NCI-H526 treated with DMSO at 0.1 percent for 48 hours (cell line): Measurements from ENCODE around the gene GPX6.
"Not testable (repeated sequence)": the region's sequence is repeated elsewhere in the genome, so short reads cannot be mapped to it uniquely, and the experiment has no call there.

Source experiments
- DNase-seq: peaks from one replicate; lab custom pipeline; 2025; lab: John Stamatoyannopoulos, UW

GPX6 gene, protein sequence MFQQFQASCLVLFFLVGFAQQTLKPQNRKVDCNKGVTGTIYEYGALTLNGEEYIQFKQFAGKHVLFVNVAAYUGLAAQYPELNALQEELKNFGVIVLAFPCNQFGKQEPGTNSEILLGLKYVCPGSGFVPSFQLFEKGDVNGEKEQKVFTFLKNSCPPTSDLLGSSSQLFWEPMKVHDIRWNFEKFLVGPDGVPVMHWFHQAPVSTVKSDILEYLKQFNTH

DNA sequence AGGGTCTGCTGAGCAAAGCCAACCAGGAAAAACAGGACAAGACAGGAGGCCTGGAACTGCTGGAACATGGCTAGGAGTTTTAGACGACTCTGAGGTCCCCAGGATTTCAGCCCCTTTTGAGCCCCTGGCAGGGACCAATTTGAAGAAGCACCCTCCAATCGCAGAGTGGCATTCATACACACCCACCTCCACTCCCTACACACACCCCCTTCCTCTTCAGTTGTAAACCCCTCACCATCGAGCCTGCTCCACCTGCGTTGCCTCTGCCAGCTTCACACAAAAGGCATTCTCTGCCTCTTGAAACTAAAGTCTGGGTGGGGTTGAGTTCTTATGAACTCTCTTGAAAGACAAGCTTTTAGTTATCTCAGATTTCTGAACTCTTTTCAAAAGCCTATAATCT, at the start of gene GPX6:
Gene GPX6, minus strand, starts transcription at position 118 of the 400 bp plus-strand sequence. Its CDS starts 50 bp downstream, at position 68.
- DNase-seq: no peak

DNA sequence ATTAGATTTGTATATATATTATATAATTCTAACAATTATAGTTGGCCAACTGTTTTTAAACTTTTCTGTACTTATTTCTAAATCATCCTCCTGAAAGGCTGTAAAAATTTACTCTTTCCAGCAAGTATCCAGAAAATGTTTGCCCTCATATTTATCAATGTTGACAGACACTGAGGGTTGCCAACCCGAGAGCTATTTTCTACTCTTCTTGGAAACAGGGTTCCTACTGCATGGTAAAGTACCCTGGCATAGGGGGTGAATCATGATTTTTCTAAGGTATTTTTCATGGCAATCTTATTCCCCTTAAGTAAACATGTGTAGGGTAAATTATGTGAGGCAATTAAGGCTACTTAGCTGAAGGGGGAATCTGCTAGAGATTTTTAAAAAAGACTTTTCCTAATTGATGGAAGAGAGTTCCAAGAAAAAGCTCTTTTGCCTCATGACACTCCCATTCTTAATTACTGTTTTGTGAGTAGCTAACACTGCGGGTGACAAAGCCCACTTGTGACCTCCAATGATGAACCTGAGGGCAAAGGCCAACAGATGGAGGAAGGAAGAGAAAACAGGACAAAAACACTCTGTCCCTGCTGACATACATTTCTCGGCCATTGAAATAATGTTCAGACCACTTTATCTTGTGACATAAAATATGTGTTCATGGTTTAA, 48.0 kb upstream of the GPX6 start:
- DNase-seq: no peak

DNA sequence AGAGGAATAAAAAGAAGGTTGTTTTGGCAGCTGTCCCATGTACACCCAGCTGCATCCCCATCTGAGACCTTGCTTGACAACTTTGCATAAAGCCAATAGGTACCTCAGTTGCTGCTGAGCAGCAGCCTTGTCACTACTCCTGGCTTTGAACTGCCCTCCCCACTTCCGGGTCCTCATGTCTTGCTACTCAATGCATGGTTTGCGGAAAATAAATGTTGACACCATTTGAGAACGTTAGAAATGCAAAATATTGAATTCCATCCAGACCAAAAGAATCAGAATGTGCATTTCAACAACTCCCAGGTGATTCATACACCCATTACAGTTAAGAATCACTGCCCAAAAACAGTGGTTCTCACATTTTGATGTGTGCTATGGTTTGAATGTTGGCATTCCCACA, 43.0 kb upstream of the GPX6 start:
- DNase-seq: no peak

DNA sequence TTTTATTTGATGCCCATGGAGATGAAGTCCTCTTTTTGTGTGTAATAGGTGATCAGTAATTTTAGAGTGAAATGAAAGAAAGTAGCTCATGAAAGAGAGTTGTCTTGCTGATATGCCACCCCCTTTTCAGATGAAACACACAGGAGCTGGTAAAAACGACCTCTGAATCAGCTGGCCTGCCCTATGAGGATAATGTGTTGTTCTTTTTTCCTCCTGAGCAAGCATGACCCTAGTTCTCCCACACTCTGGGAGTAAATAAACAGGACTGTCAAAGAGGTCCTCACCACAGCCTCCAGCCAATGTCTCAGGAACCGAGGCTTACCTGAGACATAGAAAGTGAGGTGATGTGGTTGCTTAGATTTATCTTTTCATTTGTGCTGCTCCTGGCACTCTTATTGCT, 39.5 kb upstream of the GPX6 start:
- no peak for DNase-seq

DNA sequence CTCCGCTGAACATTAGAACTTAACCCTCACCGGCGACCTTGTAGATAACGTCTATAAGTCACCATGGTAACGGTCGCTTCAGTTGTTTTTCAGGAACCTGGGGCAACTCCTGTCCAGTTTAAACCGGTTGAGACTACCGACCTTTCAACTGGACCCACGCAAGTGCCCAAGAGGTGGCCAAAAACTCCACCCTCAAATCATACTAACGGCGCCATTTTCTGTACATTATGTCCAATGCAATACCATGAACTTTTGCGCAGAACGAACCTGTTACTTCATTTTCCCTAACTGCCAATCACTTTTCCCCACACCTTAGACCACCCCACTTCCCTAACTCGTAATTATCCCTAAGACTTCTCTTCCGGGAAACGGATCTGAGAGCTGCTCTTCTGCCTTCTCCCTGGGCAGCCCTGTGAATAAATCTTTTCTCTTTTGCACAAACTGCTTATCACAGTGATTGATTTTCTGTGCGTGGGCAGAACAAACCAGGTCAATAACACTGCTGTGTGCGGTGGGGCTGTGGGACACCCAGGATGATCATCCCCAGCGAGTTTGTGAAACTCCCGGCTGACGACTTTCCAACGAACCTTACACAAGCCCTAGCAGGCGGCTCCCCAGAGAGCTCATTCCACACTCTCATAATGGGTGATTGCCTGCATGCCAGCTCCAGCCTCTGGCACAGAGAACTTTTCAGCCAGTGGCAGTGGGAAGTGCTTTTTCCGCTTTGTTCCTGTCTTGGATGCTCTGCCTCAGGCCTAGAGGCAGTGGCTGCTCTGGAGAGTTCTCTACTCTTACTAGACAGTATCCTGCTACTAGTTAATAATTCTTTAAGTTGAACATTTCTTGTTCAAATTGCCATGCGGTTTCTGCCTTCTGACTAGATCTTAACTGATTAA, 38.6 kb upstream of the GPX6 start:
- DNase-seq: no peak

DNA sequence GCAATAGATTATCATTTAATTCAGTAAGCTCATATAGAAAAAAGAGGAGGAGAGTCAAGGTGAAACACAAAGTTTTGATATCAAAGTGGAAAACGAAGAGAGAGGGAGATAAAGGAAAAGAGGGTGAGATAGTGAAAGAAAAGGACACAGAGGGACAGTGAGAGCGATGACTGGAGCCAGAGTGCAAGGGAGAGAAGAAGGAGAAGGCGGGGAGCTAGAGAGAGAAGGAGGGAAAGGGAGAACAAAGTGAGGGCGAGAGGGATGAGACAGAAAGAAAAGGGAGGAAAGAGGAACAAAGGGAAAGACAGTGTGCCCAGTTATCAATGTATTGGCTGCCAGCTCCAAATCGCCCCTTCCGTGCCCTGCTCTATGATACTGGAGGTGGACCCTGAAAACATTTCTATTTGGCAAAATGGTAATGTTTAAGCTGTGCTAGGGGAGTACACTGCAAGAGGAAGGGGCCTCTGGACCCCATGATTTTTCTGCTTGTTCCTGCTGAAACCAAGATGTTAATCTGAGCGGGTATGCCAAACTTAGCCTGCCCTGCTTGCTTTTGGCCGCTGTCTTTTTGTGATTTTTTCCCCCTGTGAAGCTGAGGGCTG, 37.9 kb upstream of the GPX6 start:
- DNase-seq: no peak

DNA sequence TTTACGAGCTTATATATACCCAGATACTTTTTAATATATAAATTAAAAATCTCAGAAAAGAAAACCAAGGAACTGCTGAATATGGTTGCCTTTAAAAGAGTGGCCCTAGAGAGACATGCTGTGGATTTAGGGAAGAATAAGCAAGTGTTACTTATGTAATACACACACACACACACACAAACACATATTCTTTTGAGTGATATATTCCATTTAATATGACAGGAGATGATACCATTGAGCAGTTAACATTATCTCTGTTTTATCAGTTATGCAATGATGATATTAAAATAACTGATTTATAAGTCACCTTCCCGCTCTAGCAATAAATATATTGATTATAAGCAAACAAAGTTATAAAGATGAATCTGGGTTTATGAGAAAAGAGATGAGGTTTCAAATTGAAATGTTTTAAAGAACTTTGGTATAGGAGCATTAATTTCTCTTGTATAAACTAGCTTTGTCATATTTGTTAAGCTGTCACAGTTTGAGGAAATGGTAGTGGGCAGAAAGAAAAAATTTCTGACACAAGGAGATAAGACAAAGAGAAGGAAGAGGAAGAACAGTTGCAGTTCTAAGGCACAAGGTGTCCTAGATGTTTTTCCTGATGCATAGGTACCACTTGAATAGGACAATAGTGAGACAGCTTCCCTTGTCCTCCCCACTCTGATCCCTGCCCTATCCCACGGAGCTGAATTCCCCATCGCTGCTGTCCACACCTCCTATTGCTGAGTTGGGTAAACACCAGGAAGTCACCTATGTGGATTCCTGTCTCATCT, 36.5 kb upstream of the GPX6 start:
- no peak for DNase-seq

DNA sequence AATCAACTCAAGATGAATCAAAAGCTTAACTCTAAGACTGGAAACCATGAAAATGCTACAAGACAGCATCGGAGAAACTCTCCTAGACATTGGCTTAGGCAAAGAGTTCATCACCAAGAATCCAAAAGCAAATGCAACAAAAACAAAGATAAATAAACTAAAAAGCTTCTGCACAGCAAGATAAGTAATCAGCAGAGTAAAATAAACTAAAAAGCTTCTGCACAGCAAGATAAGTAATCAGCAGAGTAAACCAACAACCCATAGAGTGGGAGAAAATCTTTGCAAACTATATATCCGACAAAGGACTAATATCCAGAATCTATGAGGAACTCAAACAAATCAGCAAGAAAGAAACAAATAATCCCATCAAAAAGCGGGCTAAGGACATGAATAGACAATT, 31.4 kb upstream of the GPX6 start:
- DNase-seq: not testable (repeated sequence)

DNA sequence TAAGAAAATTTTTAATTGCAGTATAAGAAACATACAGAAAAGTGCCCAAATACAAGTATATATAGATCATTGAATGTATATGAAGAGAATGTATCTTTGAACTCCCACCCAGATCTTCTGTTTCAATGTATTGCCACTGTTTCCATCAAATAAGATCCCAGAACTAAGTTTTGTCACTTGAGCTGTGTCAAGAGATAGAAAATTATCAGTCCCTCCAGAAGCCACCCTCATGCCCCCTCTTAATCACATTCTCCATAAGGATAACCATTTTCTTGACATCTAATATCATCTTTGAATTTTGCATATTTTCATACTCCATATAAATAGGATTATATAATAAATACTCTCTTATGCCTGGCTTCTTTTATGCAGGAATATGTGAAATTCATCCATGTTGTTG, 30.4 kb upstream of the GPX6 start:
- DNase-seq: no peak

DNA sequence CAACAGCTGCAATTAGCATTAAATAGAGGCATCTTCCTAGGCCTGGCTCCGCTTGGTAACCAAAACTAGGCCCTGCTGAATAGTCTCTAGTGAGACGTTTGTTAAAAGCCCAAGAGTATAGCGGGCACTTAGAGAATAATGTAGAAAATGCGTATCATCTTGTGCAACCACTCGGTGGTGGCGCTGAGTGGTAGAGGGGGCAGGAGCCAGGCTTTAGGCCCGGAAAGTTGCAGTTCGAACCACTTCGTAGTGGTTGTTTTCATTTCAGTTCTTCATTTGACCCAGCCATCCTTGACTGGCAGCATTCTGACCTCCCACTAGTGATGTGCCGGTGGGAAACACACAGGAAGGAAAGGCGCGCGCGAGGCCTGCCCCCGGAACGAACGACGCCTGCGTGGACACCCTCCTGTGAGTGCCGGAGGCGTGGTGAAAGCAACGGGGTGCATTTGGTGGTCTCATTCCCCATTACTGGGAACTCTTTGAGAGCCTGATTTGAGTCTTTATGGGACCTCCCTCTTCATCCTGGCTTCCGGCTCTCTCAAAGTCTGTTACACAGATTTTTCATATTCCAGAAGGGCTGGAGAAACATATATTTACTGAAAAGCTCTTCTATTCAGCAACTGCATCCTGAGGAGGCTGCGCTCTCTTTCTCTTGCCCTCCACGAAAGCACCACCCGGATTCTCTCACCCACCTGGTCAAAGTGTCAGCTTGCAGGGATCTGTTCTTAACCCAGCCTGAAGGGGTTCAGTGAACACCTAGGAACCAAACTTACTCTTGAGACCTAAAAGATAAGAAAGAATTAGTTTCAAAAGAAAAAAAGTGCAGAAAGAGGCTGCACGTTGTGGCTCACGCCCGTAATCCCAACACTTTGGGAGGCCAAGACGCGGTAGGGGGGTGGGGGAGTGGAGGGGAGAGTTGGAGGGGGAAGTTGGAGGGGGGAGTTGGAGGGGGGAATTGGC, 28.3 kb upstream of the GPX6 start:
- DNase-seq: no peak

DNA sequence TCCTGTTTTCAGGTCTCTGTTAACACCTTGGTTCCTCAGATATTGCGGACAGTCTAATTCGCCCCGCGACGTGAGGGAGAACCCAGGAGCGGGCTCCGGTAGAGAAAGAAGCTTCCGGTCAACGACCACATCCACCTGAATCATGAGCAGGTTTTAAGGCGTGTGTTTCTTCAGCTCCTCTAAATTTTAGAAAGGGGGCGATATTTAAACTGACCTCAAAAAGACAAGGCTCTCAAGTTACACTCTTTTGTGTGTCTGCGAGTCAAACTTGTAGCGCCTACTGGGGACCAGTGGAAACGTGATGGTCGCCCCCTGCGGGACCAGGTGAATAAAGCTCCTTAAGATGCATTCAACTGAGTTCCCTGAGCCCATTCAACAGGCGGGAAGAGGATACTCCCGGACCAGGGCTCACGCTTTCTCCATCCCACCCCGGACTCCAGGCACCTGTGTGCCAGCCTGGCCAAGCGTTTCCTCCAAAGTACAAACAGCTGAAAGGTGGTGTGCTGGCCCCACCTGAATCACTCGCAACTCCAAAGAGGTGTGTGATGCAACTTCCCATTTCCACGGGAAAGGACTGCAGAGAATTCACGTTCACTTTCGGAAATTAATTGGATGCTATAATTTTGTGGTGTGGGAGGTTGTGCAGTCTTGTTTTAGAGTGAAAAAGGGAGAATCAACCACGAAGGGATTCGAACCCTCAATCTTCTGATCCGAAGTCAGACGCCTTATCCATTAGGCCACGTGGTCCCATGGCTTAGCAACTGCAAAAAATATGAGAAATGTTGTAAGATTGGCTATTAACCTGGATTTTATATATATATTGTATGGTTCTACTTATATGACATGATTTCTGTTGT, 27.1 kb upstream of the GPX6 start:
- DNase-seq: peak; percentile 81

DNA sequence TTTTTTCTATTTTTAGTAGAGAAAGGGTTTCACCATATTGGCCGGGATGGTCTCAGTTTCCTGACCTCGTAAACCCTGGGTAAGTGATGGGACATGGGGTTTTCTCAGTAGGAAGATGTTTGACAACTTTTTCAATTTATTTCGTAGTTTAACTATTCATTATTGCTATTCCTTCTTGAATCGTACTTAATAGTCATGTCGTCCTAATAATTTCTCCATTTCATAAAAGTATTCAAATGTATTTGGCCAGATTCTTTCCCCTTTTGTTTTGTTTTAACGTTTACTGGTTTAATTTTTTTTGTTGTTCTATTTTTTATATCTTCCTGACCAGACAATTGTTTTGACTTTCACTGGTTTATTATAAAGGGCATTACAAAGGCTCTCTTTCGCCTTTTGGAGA, 26.4 kb upstream of the GPX6 start:
- no peak for DNase-seq

DNA sequence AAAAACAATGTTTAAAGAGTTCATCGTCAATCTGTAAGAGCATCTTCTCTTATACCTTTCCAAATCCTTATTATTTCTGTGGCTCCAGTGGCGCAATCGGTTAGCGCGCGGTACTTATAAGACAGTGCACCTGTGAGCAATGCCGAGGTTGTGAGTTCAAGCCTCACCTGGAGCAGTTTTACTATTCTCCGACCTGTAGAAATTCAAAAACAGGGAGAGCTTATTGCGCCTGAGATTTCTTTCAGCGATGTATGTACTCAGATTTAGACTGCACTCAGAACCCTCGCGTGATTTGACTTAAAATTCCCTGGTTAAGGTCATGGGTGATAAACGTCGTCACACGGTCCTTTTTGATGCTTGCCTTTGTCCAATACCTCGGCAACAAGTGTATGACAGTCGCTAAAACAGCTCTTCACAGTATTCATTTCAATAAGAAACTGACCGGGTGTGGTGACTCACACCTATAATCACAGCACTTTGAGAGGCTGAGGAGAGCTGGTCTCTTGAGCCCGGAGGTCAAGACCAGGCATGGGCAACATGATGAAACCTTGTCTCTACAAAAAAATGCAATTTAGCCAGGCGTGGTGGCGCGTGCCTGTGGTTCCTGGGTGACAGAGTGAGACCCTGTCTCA, 22.0 kb upstream of the GPX6 start:
- DNase-seq: no peak

DNA sequence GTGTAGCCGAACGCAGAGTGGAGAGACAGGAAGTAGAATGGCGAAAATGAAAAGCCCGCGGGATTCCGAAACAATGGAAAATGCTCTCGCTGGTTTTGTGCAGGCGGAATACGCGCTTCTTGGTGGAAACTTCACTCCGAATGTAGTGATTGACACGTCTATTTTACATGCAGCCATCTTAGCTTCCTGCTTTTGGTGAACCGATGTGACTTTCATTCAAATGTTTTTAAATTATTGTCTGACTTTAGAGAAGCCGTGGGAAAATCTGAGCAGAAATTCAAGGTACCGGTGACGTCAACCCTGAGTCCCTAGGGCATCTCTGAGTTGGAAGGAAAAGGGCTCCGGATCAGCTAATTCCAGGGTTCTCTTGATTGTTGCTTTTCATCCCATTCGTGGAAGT, 21.5 kb upstream of the GPX6 start:
- DNase-seq: no peak

DNA sequence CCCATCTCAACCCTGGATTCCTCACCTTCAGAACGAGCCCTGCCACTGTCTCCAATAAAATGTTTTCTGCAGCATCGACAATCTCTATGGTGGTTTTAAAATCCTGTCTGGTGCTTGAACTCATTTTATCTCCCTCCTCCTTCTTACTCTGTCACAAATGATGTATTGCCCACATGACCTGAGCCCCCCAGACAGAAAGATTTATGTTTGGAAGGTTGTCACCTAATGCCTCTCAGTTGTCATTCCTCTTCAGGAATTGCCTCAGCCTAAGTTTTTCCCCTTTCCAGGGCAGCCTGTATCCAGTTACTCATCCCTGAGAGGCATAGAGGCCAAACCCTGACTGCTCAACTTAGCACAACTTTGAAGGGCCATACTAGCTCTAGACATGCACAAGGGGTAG, 19.3 kb upstream of the GPX6 start:
- no peak for DNase-seq

DNA sequence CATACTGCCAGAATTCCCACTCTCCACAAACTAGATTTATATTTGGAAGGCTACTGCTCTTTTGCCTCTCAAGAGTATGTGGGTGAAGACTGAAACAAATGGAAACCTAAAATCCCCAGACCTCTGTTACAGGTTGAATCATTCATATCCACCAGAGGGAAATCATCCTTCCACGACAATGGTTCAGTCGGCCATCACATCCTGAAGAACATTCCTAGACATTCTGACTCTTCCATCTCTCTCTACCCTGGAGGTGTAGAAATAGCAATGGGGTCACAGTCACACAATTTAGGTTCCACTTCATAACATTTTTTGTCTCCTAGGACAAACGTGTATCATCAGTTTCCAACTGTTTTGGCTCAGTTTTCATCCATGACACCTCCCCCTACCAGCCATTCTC, 18.7 kb upstream of the GPX6 start:
- DNase-seq: no peak

DNA sequence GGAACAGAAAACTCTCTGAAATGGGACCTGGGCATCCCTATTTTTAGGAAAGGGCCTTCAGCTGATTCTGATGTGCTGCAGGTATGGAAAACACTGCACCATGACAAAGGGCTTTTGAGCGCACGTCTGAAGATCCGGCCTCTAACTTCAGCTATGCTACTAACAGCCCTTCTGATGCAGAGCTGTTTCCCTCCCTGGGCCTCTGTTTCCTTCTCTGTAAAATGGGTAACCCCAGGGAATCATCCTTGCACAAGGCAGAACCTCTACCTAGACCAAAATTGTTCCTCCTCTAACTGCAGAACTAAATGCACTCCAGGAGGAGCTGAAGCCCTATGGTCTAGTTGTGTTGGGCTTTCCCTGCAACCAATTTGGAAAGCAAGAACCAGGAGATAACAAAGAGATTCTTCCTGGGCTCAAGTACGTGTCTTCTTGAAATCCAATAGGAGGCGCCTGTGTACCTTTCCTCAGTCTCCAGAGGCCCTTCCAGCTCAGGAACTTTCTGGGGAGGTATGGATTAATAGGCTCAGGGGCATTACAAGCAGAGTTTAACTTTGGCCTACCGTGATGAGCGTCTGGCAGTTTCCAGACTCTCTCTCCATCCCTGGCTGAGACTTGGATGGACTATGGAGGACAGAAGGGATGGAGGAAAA, 16.0 kb upstream of the GPX6 start:
- peak; percentile 3 for DNase-seq

DNA sequence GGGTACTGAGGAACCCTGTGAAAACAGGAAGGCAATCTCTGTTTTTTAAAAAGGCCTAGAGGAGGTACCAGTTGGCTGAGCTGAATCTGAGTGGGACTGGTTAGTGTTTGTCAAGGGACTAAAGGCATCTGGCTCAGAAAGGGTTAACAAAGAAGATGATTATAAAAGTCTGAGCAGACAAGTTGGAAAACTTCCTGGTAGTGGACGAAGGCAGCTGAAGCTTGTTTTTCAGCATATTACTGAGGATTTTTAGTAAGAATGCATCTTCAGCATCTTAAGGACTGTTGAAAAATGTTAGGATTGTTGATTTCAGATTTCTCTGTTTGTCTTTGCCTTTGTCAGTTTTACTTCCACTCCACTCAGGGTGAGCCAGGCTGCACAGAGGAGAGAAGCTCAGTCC, 15.2 kb upstream of the GPX6 start:
- no peak for DNase-seq
